Measurements from ENCODE around the gene TTN. TPM values are rescaled to one million over a fixed set of nuclear protein-coding genes. Genes with fewer than 3 reads are reported as not detected.
"Not testable (repeated sequence)": the region's sequence is repeated elsewhere in the genome, so short reads cannot be mapped to it uniquely, and the experiment has no call there.

TTN gene
- total RNA-seq, 1 experiment from 2014 or later, result under 0.01 TPM

DNA sequence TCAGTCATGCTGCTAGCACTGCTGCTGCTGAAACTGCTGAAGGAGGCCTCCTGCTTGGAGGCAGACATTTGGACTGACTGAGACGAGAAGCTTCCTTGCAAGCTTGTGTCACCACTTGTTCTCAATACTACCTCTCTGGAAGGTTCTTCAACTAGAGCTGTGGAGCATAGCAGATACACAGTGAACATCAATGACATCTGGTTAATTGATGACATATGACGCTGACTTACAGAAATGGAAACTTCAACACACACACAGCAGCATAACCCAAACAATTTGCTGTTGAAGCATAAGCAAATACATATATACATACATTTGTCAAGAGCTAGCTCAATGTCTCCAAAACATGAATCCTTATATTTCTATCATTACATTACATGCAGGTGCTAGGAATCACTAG, 279.6 kb downstream of the TTN start:
- TF ChIP-seq, protein P1, sequence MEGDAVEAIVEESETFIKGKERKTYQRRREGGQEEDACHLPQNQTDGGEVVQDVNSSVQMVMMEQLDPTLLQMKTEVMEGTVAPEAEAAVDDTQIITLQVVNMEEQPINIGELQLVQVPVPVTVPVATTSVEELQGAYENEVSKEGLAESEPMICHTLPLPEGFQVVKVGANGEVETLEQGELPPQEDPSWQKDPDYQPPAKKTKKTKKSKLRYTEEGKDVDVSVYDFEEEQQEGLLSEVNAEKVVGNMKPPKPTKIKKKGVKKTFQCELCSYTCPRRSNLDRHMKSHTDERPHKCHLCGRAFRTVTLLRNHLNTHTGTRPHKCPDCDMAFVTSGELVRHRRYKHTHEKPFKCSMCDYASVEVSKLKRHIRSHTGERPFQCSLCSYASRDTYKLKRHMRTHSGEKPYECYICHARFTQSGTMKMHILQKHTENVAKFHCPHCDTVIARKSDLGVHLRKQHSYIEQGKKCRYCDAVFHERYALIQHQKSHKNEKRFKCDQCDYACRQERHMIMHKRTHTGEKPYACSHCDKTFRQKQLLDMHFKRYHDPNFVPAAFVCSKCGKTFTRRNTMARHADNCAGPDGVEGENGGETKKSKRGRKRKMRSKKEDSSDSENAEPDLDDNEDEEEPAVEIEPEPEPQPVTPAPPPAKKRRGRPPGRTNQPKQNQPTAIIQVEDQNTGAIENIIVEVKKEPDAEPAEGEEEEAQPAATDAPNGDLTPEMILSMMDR (IDR thresholded peaks at IDR 0.05; ENCODE audit: unreplicated experiment), result no peak
- peaks cover 23% of the 10 kb centered on the region for H3K36me3 Mint-ChIP-seq (ENCODE audit: insufficient read depth, unreplicated experiment)
- no TSS peak for BruUV-seq (replicated peaks)
- peaks cover 11% of the 10 kb centered on the region for H3K4me1 Mint-ChIP-seq (ENCODE audit: insufficient read depth, unreplicated experiment)
- no peaks in the 10 kb centered on the region for H3K9me3 Mint-ChIP-seq (ENCODE audit: unreplicated experiment)
- intact Hi-C loops (cut with micrococcal nuclease), result no loop called here
- no peak for DNase-seq (ENCODE audit: unreplicated experiment)
- H3K27ac Mint-ChIP-seq (ENCODE audit: low read depth, unreplicated experiment), result no peak overlapping the region
- H3K4me3 Mint-ChIP-seq (ENCODE audit: unreplicated experiment), result no peak overlapping the region
- ChIA-PET POLR2A (no interaction called here), CTCF (no interaction called here)
- H3K27me3 Mint-ChIP-seq (ENCODE audit: insufficient read depth, unreplicated experiment), result no peaks in the 10 kb centered on the region

DNA sequence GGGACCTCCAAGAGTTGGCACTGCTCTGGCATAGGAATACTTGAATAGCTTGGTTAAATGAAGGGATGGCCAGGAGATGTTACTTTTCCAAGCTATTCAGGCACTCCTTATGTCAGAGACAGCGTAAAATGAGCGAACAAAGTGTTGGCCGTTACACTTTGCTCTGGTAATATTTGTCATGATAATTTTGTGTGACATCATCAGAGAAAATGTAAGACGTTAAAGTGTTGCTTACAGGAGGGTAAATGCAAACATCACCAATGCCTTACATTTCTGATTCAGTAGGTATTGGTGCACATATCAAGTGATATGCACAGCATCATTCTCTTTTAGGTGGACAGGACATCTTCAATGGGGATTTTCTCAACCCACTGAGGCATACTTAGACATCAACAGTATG, 281.0 kb downstream of the TTN start:
- TF ChIP-seq, protein P1 (IDR thresholded peaks at IDR 0.05; ENCODE audit: unreplicated experiment), result no peak
- intact Hi-C loops (cut with micrococcal nuclease), result no loop called here
- H3K4me1 Mint-ChIP-seq (ENCODE audit: insufficient read depth, unreplicated experiment), result peaks cover 9% of the 10 kb centered on the region
- no peaks in the 10 kb centered on the region for H3K27me3 Mint-ChIP-seq (ENCODE audit: insufficient read depth, unreplicated experiment)
- CTCF ChIA-PET, result interaction anchor here (0.6 kb wide), 1 partner anchor 1151 kb away, joined by 3 read pairs; no protein-coding TSS in a partner anchor
- no TSS peak for BruUV-seq (replicated peaks)
- peaks cover 12% of the 10 kb centered on the region for H3K36me3 Mint-ChIP-seq (ENCODE audit: insufficient read depth, unreplicated experiment)
- no peak overlapping the region for H3K27ac Mint-ChIP-seq (ENCODE audit: low read depth, unreplicated experiment)
- H3K9me3 Mint-ChIP-seq (ENCODE audit: unreplicated experiment), result no peaks in the 10 kb centered on the region
- no peak for DNase-seq (ENCODE audit: unreplicated experiment)
- H3K4me3 Mint-ChIP-seq (ENCODE audit: unreplicated experiment), result no peak overlapping the region
- POLR2A ChIA-PET, result no interaction called here

DNA sequence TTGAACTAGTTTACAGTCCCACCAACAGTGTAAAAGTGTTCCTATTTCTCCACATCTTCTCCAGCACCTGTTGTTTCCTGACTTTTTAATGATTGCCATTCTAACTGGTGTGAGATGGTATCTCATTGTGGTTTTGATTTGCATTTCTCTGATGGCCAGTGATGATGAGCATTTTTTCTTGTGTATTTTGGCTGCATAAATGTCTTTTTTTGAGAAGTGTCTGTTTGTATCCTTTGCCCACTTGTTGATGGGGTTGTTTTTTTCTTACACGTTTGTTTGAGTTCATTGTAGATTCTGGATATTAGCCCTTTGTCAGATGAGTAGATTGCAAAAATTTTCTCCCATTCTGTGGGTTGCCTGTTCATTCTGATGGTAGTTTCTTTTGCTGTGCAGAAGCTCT, 281.8 kb downstream of the TTN start:
- CTCF ChIA-PET, result interaction anchor here (0.6 kb wide), 1 partner anchor 1152 kb away, joined by 3 read pairs; no protein-coding TSS in a partner anchor
- BruUV-seq (replicated peaks); DNase-seq (ENCODE audit: unreplicated experiment): not testable (repeated sequence)

DNA sequence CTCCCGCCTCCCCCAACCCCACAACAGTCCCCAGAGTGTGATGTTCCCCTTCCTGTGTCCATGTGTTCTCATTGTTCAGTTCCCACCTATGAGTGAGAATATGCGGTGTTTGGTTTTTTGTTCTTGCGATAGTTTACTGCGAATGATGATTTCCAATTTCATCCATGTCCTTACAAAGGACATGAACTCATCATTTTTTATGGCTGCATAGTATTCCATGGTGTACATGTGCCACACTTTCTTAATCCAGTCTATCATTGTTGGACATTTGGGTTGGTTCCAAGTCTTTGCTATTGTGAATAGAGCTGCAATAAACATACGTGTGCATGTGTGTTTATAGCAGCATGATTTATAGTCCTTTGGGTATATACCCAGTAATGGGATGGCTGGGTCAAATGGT, 282.2 kb downstream of the TTN start:
- CTCF ChIA-PET; H3K4me3 Mint-ChIP-seq (ENCODE audit: unreplicated experiment); BruUV-seq (replicated peaks); H3K27me3 Mint-ChIP-seq (ENCODE audit: insufficient read depth, unreplicated experiment); intact Hi-C loops (cut with micrococcal nuclease); DNase-seq (ENCODE audit: unreplicated experiment); H3K27ac Mint-ChIP-seq (ENCODE audit: low read depth, unreplicated experiment); H3K4me1 Mint-ChIP-seq (ENCODE audit: insufficient read depth, unreplicated experiment); H3K36me3 Mint-ChIP-seq (ENCODE audit: insufficient read depth, unreplicated experiment); H3K9me3 Mint-ChIP-seq (ENCODE audit: unreplicated experiment): not testable (repeated sequence)
- POLR2A ChIA-PET, result interaction anchor here (1.2 to 2.7 kb wide), 2 partner anchors 28 to 44 kb away, joined by 3 to 24 read pairs; partner anchors contain the start of gene PLEKHA3

More for the DNA sequence above, 281.8 kb downstream of the TTN start:
- H3K36me3 Mint-ChIP-seq (ENCODE audit: insufficient read depth, unreplicated experiment); H3K4me1 Mint-ChIP-seq (ENCODE audit: insufficient read depth, unreplicated experiment); H3K9me3 Mint-ChIP-seq (ENCODE audit: unreplicated experiment); POLR2A ChIA-PET; H3K27ac Mint-ChIP-seq (ENCODE audit: low read depth, unreplicated experiment); H3K4me3 Mint-ChIP-seq (ENCODE audit: unreplicated experiment); H3K27me3 Mint-ChIP-seq (ENCODE audit: insufficient read depth, unreplicated experiment); intact Hi-C loops (cut with micrococcal nuclease): not testable (repeated sequence)

DNA sequence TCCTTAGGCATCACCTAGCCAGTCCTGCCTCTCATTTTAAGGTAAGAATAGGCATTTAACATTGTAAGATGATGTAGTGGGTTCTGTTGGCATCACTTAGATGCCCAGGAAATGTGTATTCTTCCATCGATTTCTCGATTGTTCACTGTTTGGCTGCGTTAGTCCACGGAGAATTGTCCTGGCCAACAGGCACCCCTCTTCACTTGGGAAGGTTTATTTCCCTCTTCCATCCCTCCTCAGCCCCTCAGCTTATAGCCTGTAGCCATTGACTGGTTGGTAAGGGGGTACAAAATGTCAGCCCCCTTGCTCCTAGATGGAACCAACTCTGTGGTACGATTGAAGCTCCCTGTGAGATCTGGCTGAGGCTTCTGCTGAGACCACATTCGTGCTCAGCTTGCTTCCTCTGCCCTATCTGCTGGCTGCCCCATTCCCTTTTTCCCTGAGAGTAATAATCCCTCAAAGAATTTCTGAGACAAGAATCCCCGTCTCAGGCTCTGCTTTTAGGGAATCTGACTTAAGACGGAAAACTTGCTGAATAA, 283.6 kb downstream of the TTN start:
- peaks cover 7% of the 10 kb centered on the region for H3K36me3 Mint-ChIP-seq (ENCODE audit: insufficient read depth, unreplicated experiment)
- TF ChIP-seq, protein P1 (IDR thresholded peaks at IDR 0.05; ENCODE audit: unreplicated experiment), result no peak
- peak; percentile 17 for DNase-seq (ENCODE audit: unreplicated experiment)
- no peaks in the 10 kb centered on the region for H3K4me1 Mint-ChIP-seq (ENCODE audit: insufficient read depth, unreplicated experiment)
- CTCF ChIA-PET, result interaction anchor here (0.6 to 2.4 kb wide), 14 partner anchors 8 to 307 kb away, joined by 3 to 17 read pairs (median 3); partner anchors contain the start of genes FKBP7 and PLEKHA3
- H3K4me3 Mint-ChIP-seq (ENCODE audit: unreplicated experiment), result peak overlapping the region; percentile 90
- no peaks in the 10 kb centered on the region for H3K9me3 Mint-ChIP-seq (ENCODE audit: unreplicated experiment)
- POLR2A ChIA-PET, result interaction anchor here (0.6 to 2.7 kb wide), 13 partner anchors 11 to 412 kb away, joined by 3 to 24 read pairs (median 3); partner anchors contain the start of genes PJVK, PLEKHA3, PRKRA and RBM45
- intact Hi-C loops (cut with micrococcal nuclease), result loop anchor here (1.0 to 5.0 kb wide), 3 partner anchors 43 to 411 kb away; partner anchors contain the start of genes PLEKHA3 and RBM45
- no peaks in the 10 kb centered on the region for H3K27me3 Mint-ChIP-seq (ENCODE audit: insufficient read depth, unreplicated experiment)
- BruUV-seq (replicated peaks), result TSS peak; percentile 53
- peak overlapping the region; percentile 95 for H3K27ac Mint-ChIP-seq (ENCODE audit: low read depth, unreplicated experiment)

Measured in MCF 10A (cell line).